HG03354 (cell line): Measurements from ENCODE around the gene ADGRE1.

Experiments used
- ATAC-seq: cut with Tn5 transposase; IDR thresholded peaks from one replicate; pipeline ENCODE4 v1.9.1; 2021; ENCODE audit warnings: mild to moderate bottlenecking; ENCODE audit not compliant: unreplicated experiment, poor library complexity, severe bottlenecking

ADGRE1 gene

GRCh38 chr19:6945733-6946132 lies 58.4 kb downstream of the ADGRE1 start:
- ATAC-seq = no peak

- peak; percentile 75 for ATAC-seq
These were observed 60.4 kb downstream of the ADGRE1 start for GRCh38 chr19:6947745-6948144.

GRCh38 chr19:6948884-6949283 lies 61.5 kb downstream of the ADGRE1 start:
- ATAC-seq = no peak

GRCh38 chr19:6952956-6953355 lies 65.6 kb downstream of the ADGRE1 start:
- no peak for ATAC-seq

GRCh38 chr19:6955082-6955481 lies 67.7 kb downstream of the ADGRE1 start:
- no peak for ATAC-seq

- no peak for ATAC-seq
These were observed 69.2 kb downstream of the ADGRE1 start for GRCh38 chr19:6956573-6956972.

GRCh38 chr19:6958791-6959190 lies 71.4 kb downstream of the ADGRE1 start:
- no peak for ATAC-seq

- no peak for ATAC-seq
These were observed 76.0 kb downstream of the ADGRE1 start for GRCh38 chr19:6963244-6963852.

GRCh38 chr19:6963937-6964336 lies 76.6 kb downstream of the ADGRE1 start:
- ATAC-seq = no peak

GRCh38 chr19:6967967-6968366 lies 80.6 kb downstream of the ADGRE1 start:
- no peak for ATAC-seq

- no peak for ATAC-seq
These were observed 82.1 kb downstream of the ADGRE1 start for GRCh38 chr19:6969490-6969889.

GRCh38 chr19:6970021-6970420 lies 82.6 kb downstream of the ADGRE1 start:
- ATAC-seq = no peak

GRCh38 chr19:6970443-6970842 lies 83.1 kb downstream of the ADGRE1 start:
- ATAC-seq = no peak

GRCh38 chr19:6971366-6971765 lies 84.0 kb downstream of the ADGRE1 start:
- ATAC-seq = no peak

- ATAC-seq = no peak
These were observed 88.8 kb downstream of the ADGRE1 start for GRCh38 chr19:6976197-6976596.

GRCh38 chr19:6979399-6979798 lies 92.0 kb downstream of the ADGRE1 start:
- ATAC-seq = no peak

- ATAC-seq = no peak
These were observed 96.1 kb downstream of the ADGRE1 start for GRCh38 chr19:6983448-6983847.

GRCh38 chr19:6987850-6988249 lies 100.5 kb downstream of the ADGRE1 start:
- no peak for ATAC-seq

- ATAC-seq = no peak
These were observed 100.9 kb downstream of the ADGRE1 start for GRCh38 chr19:6988257-6988656.
